ENCODE results near the gene DPCD.
"Not testable (repeated sequence)": the region's sequence is repeated elsewhere in the genome, so short reads cannot be mapped to it uniquely, and the experiment has no call there.

DPCD gene

GRCh38 chr10:101624526-101625102 is 36.5 kb downstream of the DPCD start:
- DNase-seq, result no peak

- DNase-seq, result peak; percentile 30
Observed at GRCh38 chr10:101625821-101626412, 37.8 kb downstream of the DPCD start.

- DNase-seq, result no peak
Observed at GRCh38 chr10:101629837-101630632, 41.9 kb downstream of the DPCD start.

- DNase-seq, result no peak
Observed at GRCh38 chr10:101630633-101630920, 42.5 kb downstream of the DPCD start.

- no peak for DNase-seq
Observed at GRCh38 chr10:101631821-101632475, 43.8 kb downstream of the DPCD start.

GRCh38 chr10:101633510-101633909 is 45.4 kb downstream of the DPCD start:
- not testable (repeated sequence) for DNase-seq

GRCh38 chr10:101639141-101639900 is 51.2 kb downstream of the DPCD start:
- no peak for DNase-seq

GRCh38 chr10:101643546-101643945 is 55.4 kb downstream of the DPCD start:
- DNase-seq, result no peak

- DNase-seq, result no peak
Observed at GRCh38 chr10:101644002-101644401, 55.9 kb downstream of the DPCD start.

GRCh38 chr10:101645659-101646058 is 57.5 kb downstream of the DPCD start:
- DNase-seq, result no peak

- no peak for DNase-seq
Observed at GRCh38 chr10:101646364-101646763, 58.2 kb downstream of the DPCD start.

GRCh38 chr10:101647255-101647654 is 59.1 kb downstream of the DPCD start:
- DNase-seq, result no peak

- DNase-seq, result no peak
Observed at GRCh38 chr10:101649525-101650085, 61.5 kb downstream of the DPCD start.

- DNase-seq, result no peak
Observed at GRCh38 chr10:101650863-101651262, 62.7 kb downstream of the DPCD start.

GRCh38 chr10:101651336-101651735 is 63.2 kb downstream of the DPCD start:
- DNase-seq, result no peak

GRCh38 chr10:101653536-101653935 is 65.4 kb downstream of the DPCD start:
- DNase-seq, result no peak

GRCh38 chr10:101655570-101655969 is 67.4 kb downstream of the DPCD start:
- DNase-seq, result no peak

GRCh38 chr10:101656890-101657289 is 68.8 kb downstream of the DPCD start:
- no peak for DNase-seq

- DNase-seq, result no peak
Observed at GRCh38 chr10:101658975-101659374, 70.9 kb downstream of the DPCD start.
